ENCODE measurements around the gene CADM1. TPM values are rescaled to one million over a fixed set of nuclear protein-coding genes. Genes with fewer than 3 reads are reported as not detected.

The CADM1 gene
- polyA plus RNA-seq, 1 donor (not counting 4 experiments of a cell fraction or from before 2014, with no cell fraction given) = 9.5 TPM

DNA sequence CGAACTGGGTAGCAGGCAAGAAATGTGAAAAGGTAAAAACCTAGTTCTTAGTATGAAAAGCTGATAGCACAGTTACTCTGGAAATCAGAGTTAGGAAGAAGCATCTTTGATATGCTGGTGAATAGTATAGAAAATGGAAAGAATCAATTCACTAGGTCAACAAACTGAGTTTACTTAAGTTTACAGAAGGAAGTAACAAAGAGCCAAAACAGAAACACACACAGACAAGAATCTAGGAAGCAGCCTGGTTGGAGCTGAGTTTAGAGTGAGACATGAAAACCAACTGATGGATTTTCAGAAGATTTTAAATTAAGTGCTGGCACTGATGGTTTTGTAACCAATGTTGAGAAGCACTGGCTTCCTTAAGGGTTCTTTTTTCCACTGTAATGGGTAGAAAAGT, 296.3 kb downstream of the CADM1 start:
- H3K4me1 ChIP-seq (ENCODE audit: control insufficient read depth, extremely low read depth, insufficient read depth, low read length) = no peaks in the 10 kb centered on the region
- H3K9me3 ChIP-seq (ENCODE audit: control insufficient read depth, low read depth, low read length) = no peaks in the 10 kb centered on the region
- TF ChIP-seq CTCF (optimal IDR thresholded peaks at IDR 0.05 in 1 of 3, IDR thresholded peaks at IDR 0.05 in 1 of 3, conservative IDR thresholded peaks at IDR 0.05 in 1 of 3; ENCODE audit: extremely low read depth in 1 of 3, insufficient read depth in 2 of 3, low read length in 3 of 3) (no peak), EZH2 (IDR thresholded peaks at IDR 0.05; ENCODE audit: low read length) (no peak)
- H3K4me3 ChIP-seq (ENCODE audit: control insufficient read depth in 2 of 3, extremely low read depth in 1 of 3, insufficient read depth in 2 of 3, low read depth in 1 of 3, low read length in 3 of 3) = no peak overlapping the region
- H3K4me2 ChIP-seq (ENCODE audit: control insufficient read depth, extremely low read depth, insufficient read depth, low read depth, low read length) = no peak overlapping the region
- no peaks in the 10 kb centered on the region for H3K27me3 ChIP-seq (ENCODE audit: control insufficient read depth, extremely low read depth, insufficient read depth, low read length)
- H3K9me1 ChIP-seq (ENCODE audit: control insufficient read depth, extremely low read depth, insufficient read depth, low read length) = no peaks in the 10 kb centered on the region
- DNase-seq (ENCODE audit: low read depth, low spot score) (no peak), FAIRE-seq (no peak)
- H3K79me2 ChIP-seq (ENCODE audit: control insufficient read depth, insufficient read depth, low read length) = no peaks in the 10 kb centered on the region
- H4K20me1 ChIP-seq (ENCODE audit: control insufficient read depth, extremely low read depth, insufficient read depth, low read length) = no peaks in the 10 kb centered on the region
- H3K9ac ChIP-seq (ENCODE audit: control insufficient read depth, extremely low read depth, insufficient read depth, low read length) = no peak overlapping the region
- H2AFZ ChIP-seq (ENCODE audit: control insufficient read depth, low read length) = no peak overlapping the region
- dilution Hi-C loops (cut with MboI; ENCODE audit: extremely low pct_ligation_motif_present, low sequenced_read_pairs) = no loop called here
- H3K36me3 ChIP-seq (ENCODE audit: control insufficient read depth in 2 of 2, extremely low read depth in 1 of 2, insufficient read depth in 2 of 2, low read length in 2 of 2) = no peaks in the 10 kb centered on the region
- no peak overlapping the region for H3K27ac ChIP-seq (ENCODE audit: control insufficient read depth, insufficient read depth, low read length)

- TF ChIP-seq CTCF (optimal IDR thresholded peaks at IDR 0.05 in 1 of 3, IDR thresholded peaks at IDR 0.05 in 1 of 3, conservative IDR thresholded peaks at IDR 0.05 in 1 of 3; ENCODE audit: extremely low read depth in 1 of 3, insufficient read depth in 2 of 3, low read length in 3 of 3) (no peak), EZH2 (IDR thresholded peaks at IDR 0.05; ENCODE audit: low read length) (no peak)
- FAIRE-seq = no peak
- dilution Hi-C loops (cut with MboI; ENCODE audit: extremely low pct_ligation_motif_present, low sequenced_read_pairs) = no loop called here
These were observed 297.0 kb downstream of the CADM1 start for GRCh38 chr11:115207166-115207591.

More at GRCh38 chr11:115207166-115207591, 297.0 kb downstream of the CADM1 start:
- H2AFZ ChIP-seq (ENCODE audit: control insufficient read depth, low read length) = no peak overlapping the region
- no peaks in the 10 kb centered on the region for H3K4me1 ChIP-seq (ENCODE audit: control insufficient read depth, extremely low read depth, insufficient read depth, low read length)
- no peak overlapping the region for H3K4me3 ChIP-seq (ENCODE audit: control insufficient read depth in 2 of 3, extremely low read depth in 1 of 3, insufficient read depth in 2 of 3, low read depth in 1 of 3, low read length in 3 of 3)
- H3K9me1 ChIP-seq (ENCODE audit: control insufficient read depth, extremely low read depth, insufficient read depth, low read length) = no peaks in the 10 kb centered on the region
- H3K9me3 ChIP-seq (ENCODE audit: control insufficient read depth, low read depth, low read length) = no peaks in the 10 kb centered on the region
- no peaks in the 10 kb centered on the region for H3K27me3 ChIP-seq (ENCODE audit: control insufficient read depth, extremely low read depth, insufficient read depth, low read length)
- no peak for DNase-seq (ENCODE audit: low read depth, low spot score)
- H3K27ac ChIP-seq (ENCODE audit: control insufficient read depth, insufficient read depth, low read length) = no peak overlapping the region
- H3K36me3 ChIP-seq (ENCODE audit: control insufficient read depth in 2 of 2, extremely low read depth in 1 of 2, insufficient read depth in 2 of 2, low read length in 2 of 2) = no peaks in the 10 kb centered on the region
- H4K20me1 ChIP-seq (ENCODE audit: control insufficient read depth, extremely low read depth, insufficient read depth, low read length) = no peaks in the 10 kb centered on the region
- no peaks in the 10 kb centered on the region for H3K79me2 ChIP-seq (ENCODE audit: control insufficient read depth, insufficient read depth, low read length)
- no peak overlapping the region for H3K9ac ChIP-seq (ENCODE audit: control insufficient read depth, extremely low read depth, insufficient read depth, low read length)
- no peak overlapping the region for H3K4me2 ChIP-seq (ENCODE audit: control insufficient read depth, extremely low read depth, insufficient read depth, low read depth, low read length)

All from keratinocyte (primary cell).